ENCODE results near the gene SWSAP1.
A peak's percentile ranks its signal among the peaks of the same experiment; 100 is the strongest.
"Not testable (repeated sequence)": the region's sequence is repeated elsewhere in the genome, so short reads cannot be mapped to it uniquely, and the experiment has no call there.

Gene SWSAP1

DNA sequence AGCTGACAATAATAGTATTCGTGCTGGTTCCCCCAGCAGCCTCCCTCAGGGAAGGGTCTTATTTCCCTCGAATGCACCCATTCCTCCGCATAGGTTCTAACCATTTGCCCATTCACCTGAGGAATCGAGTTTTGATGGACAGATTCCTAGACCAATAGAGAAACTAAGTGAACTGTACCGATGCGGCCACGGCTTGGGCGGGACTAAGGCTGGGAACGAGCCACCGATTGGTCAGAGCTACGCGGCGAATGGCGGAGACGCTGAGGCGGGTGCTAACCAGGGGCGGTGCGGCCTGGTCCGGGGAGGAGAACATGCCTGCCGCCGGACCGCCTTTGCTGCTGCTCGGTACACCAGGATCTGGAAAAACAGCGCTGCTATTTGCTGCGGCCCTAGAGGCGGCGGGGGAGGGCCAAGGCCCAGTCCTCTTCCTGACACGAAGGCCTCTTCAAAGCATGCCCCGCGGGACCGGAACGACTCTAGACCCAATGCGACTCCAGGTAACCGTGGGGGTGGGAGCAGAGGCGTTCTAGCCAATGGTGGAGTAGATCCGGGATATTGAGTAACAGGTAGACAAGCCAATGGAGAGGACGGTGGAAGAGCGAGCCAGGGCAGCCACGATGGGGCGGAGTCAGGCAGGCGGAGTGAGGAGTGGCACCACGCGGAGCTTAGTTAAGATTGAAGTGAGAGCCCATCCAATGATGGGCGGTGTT, at the start of gene SWSAP1:
Gene SWSAP1, plus strand, starts transcription at position 234 of the 710 bp plus-strand sequence. Its CDS starts 15 bp downstream, at position 249.
- peak; percentile 100 for DNase-seq

GRCh38 chr19:11324748-11325389, 49.6 kb upstream of the SWSAP1 start:
- no peak for DNase-seq

- no peak for DNase-seq
Measured at GRCh38 chr19:11325544-11325943, 48.9 kb upstream of the SWSAP1 start.

DNA sequence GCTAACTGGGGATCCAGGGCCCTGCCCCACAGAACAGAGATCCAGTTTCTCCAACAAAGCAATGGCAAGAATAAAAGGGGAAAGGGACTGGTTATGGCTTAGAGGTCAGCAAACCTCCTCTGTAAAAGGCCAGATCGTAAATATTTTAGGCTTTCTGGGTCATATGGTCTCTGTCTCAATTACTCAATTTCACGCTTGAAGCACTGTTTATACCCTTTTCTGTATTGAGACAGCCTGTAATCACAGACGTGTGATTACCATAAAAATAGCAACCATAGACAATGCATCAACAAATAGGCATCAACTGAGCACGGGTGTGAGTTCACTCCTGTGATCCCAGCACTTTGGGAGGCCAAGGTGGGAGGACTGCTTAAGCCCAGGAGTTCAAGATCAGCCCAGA, 44.3 kb upstream of the SWSAP1 start:
- DNase-seq = no peak

GRCh38 chr19:11331502-11331901, 43.0 kb upstream of the SWSAP1 start:
- no peak for DNase-seq

GRCh38 chr19:11332822-11333221, 41.6 kb upstream of the SWSAP1 start:
- DNase-seq = no peak

- not testable (repeated sequence) for DNase-seq
Measured at GRCh38 chr19:11333838-11334237, 40.6 kb upstream of the SWSAP1 start.

DNA sequence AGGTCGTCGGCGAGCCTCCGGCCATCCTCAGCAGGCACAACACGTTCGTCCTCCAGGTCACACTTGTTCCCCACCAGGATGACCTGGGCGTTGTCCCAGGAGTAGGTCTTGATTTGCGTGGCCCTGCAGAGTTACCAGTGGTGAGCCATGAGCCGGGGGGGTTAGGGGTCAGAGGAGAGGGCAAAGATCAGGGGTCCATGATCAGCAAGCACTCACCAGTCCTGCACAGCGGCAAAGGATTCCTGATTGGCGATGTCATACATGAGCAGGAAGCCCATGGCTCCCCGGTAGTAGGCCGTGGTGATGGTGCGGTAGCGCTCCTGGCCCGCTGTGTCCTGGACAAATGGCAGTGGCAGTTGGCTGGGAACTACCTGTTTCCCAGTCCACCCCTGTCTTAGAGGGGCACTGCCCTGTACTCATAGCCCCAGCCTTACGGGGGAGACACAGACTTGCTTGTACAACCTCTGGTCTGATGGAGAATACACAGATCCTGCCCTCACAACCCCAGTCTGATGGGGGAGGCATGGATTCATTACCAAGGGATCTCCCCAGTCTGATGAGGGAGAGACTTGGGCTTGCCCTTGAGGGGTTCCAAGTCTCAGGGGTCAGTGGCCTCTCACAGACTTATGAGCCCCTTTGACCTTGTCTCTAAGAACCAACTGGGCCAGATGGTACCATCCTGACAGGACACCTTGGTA, 38.9 kb upstream of the SWSAP1 start:
- no peak for DNase-seq

- DNase-seq = no peak
Measured at GRCh38 chr19:11337080-11337479, 37.4 kb upstream of the SWSAP1 start.

GRCh38 chr19:11338121-11338520, 36.3 kb upstream of the SWSAP1 start:
- DNase-seq = no peak

GRCh38 chr19:11338569-11339253, 35.8 kb upstream of the SWSAP1 start:
- DNase-seq = no peak

- peak; percentile 88 for DNase-seq
Measured at GRCh38 chr19:11339254-11340098, 35.0 kb upstream of the SWSAP1 start, which contains the start of gene RAB3D. TSS of gene RAB3D (minus strand) at chr19:11339657. CDS start at chr19:11337399, 2,258 bp downstream.

- DNase-seq = not testable (repeated sequence)
Measured at GRCh38 chr19:11340099-11340467, 34.4 kb upstream of the SWSAP1 start.

- no peak for DNase-seq
Measured at GRCh38 chr19:11342429-11342828, 32.0 kb upstream of the SWSAP1 start.

DNA sequence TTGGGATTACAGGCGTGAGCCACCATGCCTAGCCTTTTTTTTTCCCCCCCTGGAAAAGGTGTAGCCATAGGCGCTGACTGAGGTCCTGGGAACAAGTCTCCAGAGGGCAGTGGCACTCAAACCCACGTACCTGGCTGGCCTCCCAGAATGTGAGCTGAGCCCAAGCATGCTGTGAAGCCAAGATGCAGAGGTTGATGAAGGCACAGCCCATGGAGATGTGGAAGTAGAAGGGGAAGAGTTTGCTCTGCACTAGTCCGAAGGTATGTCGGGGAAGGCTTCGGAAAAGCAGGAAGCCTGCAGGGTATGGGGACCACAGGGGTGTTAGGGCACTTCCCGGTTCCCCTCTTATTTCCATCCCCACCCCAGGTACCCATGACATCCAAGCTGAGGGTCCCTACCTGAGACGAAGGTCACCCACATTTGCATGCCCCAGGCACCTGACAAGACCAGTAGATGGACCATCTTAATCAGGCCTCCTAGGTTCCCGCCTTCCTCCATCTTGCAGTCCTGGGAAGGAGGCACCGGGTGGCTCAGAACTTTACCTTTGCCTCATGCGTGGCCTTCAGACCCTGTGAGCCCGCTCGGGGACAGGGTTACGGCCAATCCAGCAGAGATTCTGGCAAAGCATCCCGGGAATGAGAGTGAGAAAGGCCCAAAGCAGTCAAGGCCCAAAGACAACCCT, 29.2 kb upstream of the SWSAP1 start:
- peak; percentile 15 for DNase-seq

- peak; percentile 98 for DNase-seq
Measured at GRCh38 chr19:11346104-11346940, 28.1 kb upstream of the SWSAP1 start, which contains the start of the genes CCDC159 and TMEM205. TSS of gene CCDC159 (plus strand) at chr19:11346519. CDS start at chr19:11346607, 88 bp downstream. TSS of gene TMEM205 (minus strand) at chr19:11346268. CDS start at chr19:11345619, 649 bp downstream.

DNA sequence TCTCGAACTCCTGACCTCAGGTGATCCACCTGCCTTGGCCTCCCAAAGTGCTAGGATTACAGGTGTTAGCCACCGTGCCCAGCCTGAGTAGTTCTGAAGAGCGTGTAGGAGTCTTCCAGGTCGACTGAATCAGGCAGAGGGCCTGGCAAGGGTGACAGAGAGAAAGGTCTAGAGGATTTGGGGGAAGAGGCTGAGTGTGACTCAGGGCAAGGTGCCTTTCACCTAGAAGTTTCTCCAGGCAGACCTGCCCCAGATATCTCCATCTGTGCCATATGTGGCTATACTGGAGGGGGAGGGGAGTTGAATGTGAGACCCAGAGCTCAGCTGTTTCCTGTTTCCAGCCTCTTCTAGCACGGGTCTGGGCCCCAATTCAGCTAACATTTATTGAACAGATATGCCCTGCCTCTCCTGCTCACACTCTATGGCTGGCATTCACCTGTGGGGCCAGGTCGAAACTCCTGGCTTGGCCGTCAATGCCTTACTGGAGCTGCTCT, 26.9 kb upstream of the SWSAP1 start:
- no peak for DNase-seq

GRCh38 chr19:11349171-11349570, 25.3 kb upstream of the SWSAP1 start:
- no peak for DNase-seq

DNA sequence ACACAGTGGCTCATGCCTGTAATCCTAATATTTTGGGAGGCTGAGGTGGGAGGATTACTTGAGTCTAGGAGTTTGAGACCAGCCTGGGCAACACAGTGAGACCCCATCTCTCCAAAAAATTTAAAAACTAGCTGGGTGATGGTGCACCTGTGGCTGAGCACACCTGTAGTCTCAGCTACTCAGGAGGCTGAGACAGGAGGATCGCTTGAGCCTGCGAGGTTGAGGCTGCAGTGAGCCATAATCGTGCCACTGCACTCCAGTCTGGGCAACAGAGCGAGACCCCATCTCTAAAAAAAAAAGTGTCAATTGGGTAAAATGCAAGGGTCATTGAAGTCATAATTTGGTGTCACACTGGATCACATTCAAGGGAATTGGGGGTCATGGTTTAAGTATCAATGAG, 20.4 kb upstream of the SWSAP1 start:
- DNase-seq = not testable (repeated sequence)

All from NCI-H1092 treated with DMSO at 0.1 percent for 48 hours (cell line).